HG03439 (cell line): ENCODE measurements around the gene CYFIP2.

Experiments used
- ATAC-seq: cut with Tn5 transposase; IDR thresholded peaks from one replicate; pipeline ENCODE4 v1.9.1; 2021; ENCODE audit warnings: mild to moderate bottlenecking, moderate library complexity; ENCODE audit not compliant: unreplicated experiment

CYFIP2 gene

GRCh38 chr5:157253547-157253946 lies 12.4 kb upstream of the CYFIP2 start:
- ATAC-seq = peak; percentile 54

GRCh38 chr5:157258450-157258849 lies 7.5 kb upstream of the CYFIP2 start:
- ATAC-seq = no peak

DNA sequence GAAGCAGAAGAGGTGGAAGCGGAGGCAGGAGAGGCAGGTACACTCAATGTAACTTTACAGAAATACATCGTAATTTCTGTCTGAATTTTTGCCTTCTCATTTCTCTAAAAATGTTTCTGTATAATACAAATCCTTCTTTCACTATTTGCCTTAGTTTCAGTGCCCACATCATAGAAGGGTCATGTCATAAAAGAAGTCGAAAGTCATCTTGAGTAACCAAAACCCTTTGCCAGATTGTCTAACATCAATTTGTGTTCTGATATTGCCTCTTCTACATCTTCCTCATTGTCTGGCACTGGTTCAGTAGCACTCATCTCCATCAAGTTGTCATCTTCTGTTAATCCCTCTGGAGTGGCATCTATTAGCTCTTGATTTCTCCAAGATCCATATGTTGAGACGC lies 6.2 kb upstream of the CYFIP2 start:
- ATAC-seq = no peak

DNA sequence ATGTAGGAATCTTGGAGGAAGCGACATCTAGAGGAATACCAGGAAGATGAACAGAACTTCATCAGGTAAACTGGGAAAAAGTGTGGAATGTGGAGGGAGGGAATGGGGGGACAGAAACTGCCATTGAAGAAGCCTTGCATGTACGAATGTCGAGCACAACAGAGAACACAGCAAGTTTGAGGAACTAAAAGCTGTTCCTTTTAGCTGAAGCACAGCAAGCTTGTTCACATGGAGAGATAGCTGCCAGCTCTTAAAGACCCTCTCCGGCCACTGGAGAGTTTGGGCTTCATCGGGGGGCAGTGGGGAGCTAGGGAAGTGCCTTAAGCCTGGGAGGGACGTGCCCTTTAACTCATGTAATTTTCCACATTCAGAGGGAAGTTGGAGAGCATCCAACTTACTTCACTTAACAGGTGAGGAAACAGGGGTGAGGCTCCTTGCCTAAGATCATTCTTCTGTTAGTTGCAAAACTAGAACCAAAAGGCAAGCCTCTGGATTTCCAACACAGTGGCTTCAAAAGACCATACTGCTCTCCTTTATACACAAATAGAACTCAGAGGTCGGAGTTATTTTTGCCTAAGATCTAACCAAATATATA lies 2.3 kb upstream of the CYFIP2 start:
- ATAC-seq = no peak

GRCh38 chr5:157266286-157267007 lies 524 bp downstream of the CYFIP2 start:
- peak; percentile 54 for ATAC-seq

DNA sequence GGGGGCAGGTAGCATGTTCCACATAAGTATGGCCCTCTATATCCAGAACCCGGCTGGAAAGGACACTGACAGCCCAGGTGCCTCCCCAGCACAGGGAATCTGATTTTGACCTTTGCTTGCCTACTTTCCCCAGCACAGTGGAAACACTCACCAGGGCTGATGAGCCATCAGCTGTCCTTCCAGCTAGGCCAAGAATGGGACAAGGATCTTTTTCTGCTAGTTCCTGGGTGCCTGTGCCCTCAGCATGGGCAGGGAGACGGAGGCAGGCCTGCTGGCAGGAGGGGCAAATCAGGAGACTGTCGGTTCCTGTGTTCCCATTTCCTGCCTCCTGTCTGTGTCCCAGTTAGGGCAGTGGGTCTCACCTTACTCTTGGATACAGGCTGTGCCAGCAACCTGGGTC lies 1.1 kb downstream of the CYFIP2 start:
- no peak for ATAC-seq

- ATAC-seq = no peak
Measured at GRCh38 chr5:157267761-157268480, 2.0 kb downstream of the CYFIP2 start.

DNA sequence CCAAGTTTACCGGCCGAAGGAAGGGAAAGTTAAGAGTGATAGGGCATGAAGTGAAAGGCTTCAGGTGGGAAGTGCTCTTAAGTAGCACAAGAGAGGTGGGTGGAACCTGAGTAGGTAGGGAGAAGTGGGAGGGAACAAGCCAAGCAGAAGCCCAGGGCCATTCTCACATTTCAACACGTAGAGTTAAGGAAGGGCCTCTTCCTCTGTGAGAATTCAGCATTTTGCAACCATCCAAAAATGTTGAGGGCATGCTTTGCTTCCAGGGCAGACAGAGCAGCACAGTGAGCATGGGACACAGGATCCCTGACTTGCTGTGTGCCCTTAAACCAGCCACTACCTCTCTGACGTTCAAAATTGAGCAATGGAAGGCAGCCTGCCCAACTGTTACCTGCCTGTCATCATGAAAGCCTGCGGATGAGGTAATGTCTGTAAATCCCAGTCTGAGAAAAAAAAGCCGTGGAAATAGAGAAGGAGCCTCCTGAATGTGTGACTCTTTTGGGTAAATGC lies 3.3 kb downstream of the CYFIP2 start:
- no peak for ATAC-seq

GRCh38 chr5:157269761-157270272 lies 3.9 kb downstream of the CYFIP2 start:
- no peak for ATAC-seq

GRCh38 chr5:157270771-157271170 lies 4.8 kb downstream of the CYFIP2 start:
- no peak for ATAC-seq

DNA sequence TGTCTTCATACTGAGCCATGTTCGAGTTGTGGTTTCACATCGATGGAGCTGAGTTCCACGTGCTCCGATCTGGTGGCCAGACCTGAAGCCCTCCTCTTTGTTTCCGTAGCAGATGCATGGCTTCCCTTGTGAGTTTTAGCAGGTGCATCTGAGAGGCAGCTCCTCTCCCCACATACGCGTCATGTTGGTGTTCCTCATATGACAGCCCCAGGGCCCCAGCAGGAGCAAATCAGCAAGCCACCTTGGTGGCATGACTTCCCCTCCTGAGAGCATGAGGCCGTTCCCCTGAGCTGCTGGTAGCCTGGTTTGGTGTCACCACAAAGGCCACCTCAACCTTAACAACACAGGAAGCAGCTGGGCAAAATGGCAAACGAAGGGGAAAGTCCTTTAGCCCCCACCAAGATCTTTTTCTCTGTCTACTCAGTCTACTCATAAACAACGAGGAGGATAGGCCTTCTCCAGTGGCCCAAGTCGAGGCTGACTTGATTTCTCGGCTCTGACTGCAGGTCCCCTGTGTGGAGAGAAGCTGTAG lies 5.9 kb downstream of the CYFIP2 start:
- peak; percentile 79 for ATAC-seq

DNA sequence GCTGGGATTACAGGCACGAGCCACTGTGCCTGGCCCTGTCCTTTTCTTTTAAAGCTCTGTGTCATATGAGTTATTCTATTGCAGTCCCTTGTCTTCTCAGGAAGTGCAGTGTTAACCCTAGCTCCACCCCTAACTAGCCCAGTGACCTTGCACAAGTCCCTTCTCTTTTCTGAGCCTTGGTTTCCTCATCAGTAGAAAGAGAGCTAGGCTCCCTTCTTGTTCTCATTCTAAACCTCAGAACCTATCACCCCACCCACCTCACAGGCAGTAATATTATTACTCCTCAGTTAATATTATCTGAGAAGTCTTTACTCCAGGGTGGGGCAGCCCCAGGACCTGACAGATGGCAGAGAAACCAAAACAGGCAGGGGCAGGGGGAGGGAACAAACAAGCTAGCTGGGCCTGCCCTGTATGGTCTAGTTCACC lies 7.2 kb downstream of the CYFIP2 start:
- ATAC-seq = peak; percentile 49

DNA sequence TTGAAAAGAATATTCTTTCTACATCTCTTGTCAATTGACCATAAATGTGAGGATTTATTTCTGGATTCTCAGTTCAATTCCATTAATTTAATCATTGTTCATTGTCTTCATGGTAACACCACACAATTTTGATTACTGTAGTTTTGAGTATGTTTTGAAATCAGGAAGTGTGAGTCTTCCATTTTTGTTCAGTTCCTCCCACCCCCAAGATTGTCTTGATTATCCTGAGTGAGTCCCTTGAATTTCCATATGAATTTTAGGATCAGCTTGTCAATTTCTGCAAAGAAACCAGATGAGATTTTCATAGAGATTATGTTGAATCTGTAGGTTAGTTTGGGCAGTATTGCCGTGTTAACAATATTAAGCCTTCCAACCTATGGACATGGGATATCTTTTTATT lies 9.5 kb downstream of the CYFIP2 start:
- ATAC-seq = no peak

DNA sequence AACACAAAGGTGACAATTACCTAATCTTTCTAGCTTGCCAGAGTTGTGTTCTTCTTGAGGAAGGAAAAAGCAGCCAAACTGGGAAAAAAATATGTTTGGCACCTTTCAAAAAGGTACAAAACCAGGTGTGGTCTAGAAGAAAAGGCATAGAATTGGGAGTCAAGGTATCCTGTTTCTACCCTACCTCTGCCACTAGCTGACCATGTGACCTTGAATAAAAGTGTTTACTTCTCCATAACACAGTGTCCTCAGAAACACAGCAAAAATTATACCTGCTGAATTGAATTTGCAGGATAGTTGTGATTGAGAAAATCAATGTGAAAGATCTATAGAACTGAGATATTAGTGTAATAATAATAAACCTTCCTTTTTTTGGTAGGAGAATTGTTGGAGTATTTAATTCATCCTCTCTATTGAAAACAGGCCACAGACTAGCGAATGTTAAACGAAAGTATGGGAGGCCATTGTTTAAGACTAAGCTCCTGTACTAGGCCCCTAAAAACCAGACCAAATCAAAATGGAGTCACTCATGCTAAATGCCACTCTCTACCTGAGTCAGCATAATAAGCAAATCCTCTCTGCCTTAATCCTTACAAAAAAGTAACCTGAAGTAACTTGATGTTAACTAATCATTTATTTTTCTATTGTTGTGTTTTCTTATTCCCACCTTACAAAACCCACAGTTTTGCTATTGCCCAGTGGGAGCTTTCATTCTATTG lies 12.6 kb downstream of the CYFIP2 start:
- ATAC-seq = no peak

DNA sequence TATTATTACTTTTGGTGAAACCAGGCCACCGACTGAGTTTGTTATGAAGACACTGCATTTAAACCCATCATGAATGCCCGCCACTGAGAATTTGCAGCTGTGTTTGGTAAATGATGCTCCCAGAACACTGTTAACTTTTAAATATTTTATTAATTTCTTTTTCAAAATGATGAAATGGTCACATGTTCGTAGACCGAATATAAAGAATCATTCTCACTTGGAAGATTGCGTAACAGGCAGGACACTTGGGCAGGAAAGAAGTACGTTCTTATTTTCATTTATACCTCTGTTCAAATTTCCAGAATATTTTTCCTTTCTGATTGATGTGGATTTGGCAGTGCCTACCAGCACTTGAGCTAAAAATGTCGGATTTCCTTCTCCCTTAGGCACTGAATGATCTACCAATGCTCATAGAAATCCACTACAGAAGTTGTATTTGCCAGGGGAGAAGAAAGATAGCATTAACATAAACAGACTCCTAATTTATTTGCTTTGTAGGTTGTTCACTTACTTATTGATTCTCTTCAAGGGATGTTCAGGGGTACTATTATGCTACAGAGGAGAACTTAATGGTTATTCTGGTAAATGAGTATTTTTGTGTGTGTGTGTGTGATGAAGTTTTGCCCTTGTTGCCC lies 13.8 kb downstream of the CYFIP2 start:
- ATAC-seq = no peak

GRCh38 chr5:157280927-157281326 lies 15.0 kb downstream of the CYFIP2 start:
- ATAC-seq = no peak

DNA sequence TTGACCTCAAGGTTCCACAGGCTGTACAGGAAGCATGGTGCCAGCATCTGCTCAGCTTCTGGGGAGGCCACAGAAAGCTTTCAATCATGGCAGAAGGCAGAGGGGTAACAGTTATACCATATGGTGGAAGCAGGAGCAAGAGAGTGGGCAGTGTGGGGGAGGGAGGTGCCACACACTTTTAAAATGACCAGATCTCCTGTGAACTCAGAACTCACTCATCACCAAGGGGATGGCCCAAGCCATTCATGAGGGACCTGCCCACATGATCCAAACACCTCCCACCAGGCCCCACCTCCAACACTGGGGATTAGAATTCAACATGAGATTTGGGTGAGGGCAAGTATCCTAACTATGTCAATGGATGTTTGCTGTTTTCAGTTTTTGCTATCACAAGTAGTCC lies 16.2 kb downstream of the CYFIP2 start:
- no peak for ATAC-seq

DNA sequence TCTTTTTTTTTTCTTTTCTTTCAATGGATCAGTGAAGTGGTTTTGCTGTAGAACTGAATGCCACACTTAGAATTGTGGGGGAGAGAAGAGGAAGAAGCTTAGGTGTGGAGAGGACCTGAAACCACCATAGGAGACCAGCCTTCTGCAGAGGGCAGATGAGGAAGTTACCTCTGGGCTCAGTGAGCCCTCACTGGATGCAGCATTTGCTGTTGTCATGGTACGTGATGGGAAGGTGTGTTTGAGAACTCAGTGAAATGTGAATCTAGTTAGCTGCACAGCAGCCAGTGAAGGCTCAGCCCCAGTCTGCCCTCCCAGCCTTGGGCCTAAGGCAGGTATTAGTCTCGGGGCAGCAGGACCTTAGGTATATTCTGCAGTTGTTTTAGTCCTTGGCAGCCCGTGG lies 17.5 kb downstream of the CYFIP2 start:
- peak; percentile 93 for ATAC-seq

GRCh38 chr5:157284458-157285212 lies 18.7 kb downstream of the CYFIP2 start:
- no peak for ATAC-seq
